KG1 (cell line): ENCODE results near the gene BABAM1.

ENCODE experiments used
- DNase-seq: peaks from one replicate; lab custom pipeline; 2025; lab: John Stamatoyannopoulos, UW

The BABAM1 gene

GRCh38 chr19:17324357-17325114 lies 57.3 kb downstream of the BABAM1 start:
- DNase-seq: no peak

DNA sequence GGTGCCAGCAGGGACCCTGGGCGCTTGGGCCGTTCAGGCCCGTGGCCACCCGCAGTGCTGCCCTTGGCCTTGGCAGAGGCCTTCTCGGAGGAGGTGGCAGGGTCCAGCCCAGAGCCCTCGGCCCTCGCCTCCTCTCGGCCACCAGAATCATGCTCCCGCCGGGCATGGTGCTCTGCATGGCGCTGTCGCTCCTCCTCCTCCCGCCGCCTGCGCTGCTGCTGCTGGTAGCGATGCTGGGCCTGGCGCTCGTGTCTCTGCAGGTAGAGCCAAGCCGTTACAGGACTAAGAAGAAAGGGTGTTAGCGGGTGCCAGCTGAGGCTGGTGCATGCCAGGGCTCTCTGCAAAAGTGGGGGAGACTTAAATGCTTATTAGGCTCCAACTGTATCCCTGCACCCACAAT lies 57.9 kb downstream of the BABAM1 start:
- no peak for DNase-seq

- no peak for DNase-seq
These were observed 58.8 kb downstream of the BABAM1 start for GRCh38 chr19:17325881-17326594.

- DNase-seq: no peak
These were observed 59.3 kb downstream of the BABAM1 start for GRCh38 chr19:17326595-17326966.

DNA sequence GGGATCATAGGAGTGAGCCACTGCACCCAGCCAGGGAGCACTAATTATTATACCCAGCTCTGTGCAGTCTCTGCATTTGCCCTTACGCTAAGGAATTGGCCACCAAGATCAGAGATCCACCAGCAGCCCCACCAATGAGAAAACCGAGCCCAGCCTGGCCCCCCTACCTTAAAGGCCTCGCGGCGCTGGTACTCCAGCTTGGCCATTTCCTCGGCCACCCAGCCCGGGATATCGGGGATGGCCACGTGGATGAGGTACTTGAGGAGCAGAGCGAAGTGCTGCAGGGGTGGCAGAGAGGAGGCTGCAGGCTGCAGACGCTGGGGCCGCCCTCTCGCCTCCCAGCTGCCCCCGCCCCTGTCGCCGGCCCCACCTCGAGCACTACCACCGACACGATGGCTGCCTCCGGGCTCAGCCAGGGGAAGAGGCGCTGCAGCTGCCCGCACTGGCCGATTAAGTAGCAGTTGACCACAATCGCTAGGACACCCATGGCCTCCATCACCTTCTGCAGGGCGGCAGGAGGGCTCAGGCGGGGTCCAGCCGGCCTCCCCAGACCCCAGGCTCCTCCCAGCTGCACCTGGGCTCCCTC lies 59.9 kb downstream of the BABAM1 start:
- no peak for DNase-seq

GRCh38 chr19:17327654-17328516 lies 60.6 kb downstream of the BABAM1 start:
- no peak for DNase-seq
